Measurements from ENCODE around the gene MTMR2.

DNA sequence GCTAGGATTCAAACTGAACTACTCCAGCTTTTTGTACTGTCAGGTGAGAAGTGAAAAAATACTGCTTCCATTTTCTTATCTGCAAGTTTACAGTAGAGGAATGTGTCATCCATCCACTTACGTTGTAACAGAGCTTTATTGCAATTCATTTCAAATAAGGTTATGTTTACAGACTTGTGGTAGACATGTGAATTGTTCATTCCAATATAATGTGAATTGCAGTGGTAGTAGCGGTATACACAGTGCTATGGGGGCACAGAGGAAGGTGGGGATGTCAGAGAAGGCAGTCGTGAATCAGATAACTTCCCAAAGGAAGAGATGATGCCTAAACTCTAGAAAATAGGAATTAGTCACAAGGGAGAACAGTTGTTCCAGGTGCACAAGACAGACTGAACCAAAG, 91.1 kb downstream of the MTMR2 start:
- TF ChIP-seq IRF3 (IDR thresholded peaks at IDR 0.05) (no peak), SPI1 (IDR thresholded peaks at IDR 0.05; ENCODE audit: borderline replicate concordance, insufficient read depth, low read depth, low read length) (no peak), ZNF274 (IDR thresholded peaks at IDR 0.05; ENCODE audit: insufficient read depth, insufficient read length) (no peak), CTCF (IDR thresholded peaks at IDR 0.05 in 2 of 3, conservative IDR thresholded peaks at IDR 0.05 in 1 of 3; ENCODE audit: control insufficient read depth in 2 of 3, extremely low read depth in 1 of 3, insufficient read depth in 1 of 3, low read depth in 3 of 3, low read length in 3 of 3) (no peak), TAF1 (IDR thresholded peaks at IDR 0.05; ENCODE audit: borderline replicate concordance, low read depth, low read length) (no peak), FOS (IDR thresholded peaks at IDR 0.05; ENCODE audit: borderline replicate concordance, extremely low read depth, insufficient read length) (no peak), SUZ12 (IDR thresholded peaks at IDR 0.05; ENCODE audit: unreplicated experiment) (no peak), ATF7 (IDR thresholded peaks at IDR 0.05; ENCODE audit: low read depth) (no peak), BRCA1 (IDR thresholded peaks at IDR 0.05; ENCODE audit: low read depth, low read length) (no peak), SIN3A (IDR thresholded peaks at IDR 0.05; ENCODE audit: low read depth, low read length) (no peak), POLR2A (IDR thresholded peaks at IDR 0.05; ENCODE audit: low read depth, low read length) (no peak)
- TF ChIP-seq, protein P1, sequence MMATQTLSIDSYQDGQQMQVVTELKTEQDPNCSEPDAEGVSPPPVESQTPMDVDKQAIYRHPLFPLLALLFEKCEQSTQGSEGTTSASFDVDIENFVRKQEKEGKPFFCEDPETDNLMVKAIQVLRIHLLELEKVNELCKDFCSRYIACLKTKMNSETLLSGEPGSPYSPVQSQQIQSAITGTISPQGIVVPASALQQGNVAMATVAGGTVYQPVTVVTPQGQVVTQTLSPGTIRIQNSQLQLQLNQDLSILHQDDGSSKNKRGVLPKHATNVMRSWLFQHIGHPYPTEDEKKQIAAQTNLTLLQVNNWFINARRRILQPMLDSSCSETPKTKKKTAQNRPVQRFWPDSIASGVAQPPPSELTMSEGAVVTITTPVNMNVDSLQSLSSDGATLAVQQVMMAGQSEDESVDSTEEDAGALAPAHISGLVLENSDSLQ (IDR thresholded peaks at IDR 0.05) = no peak
